ENCODE measurements around the gene ADGRB3.

DNA sequence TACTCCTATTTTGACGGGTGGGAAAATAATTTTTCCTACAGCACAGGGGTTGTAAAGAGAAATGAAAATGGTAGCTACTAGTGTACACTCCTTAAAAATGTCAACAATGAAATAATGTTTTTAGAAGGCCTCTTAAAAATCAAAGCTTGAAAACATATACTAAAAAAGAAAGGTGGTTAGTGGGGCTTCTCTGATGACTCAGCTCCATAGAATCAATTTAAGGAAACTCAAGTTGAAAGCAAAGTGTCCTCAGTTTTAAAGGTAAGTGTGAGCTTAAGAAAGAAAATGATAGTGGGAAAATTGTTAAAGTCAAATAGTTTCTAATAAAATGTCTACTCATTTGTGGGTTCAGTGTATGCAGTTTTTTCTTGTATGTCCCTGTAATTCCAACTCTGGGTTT, 58.2 kb downstream of the ADGRB3 start:
- TF ChIP-seq POLR2A (IDR thresholded peaks at IDR 0.05; ENCODE audit: low read length) (no peak), GATA1 (IDR thresholded peaks at IDR 0.05; ENCODE audit: low read depth, low read length) (no peak)
